Kidney epithelial cell (primary cell): ENCODE measurements around the gene ILK. TPM values are rescaled to one million over a fixed set of nuclear protein-coding genes. Genes with fewer than 3 reads are reported as not detected.

Experiments used
- DNase-seq: peaks from one replicate; pipeline ENCODE4 v3.0.0-alpha.2; 2010; ENCODE audit warnings: low read depth
- H3K27me3 ChIP-seq: 2 replicates; pipeline ENCODE4 v1.6.0; 2011; ENCODE audit warnings: low read length; ENCODE audit not compliant: control insufficient read depth, insufficient read depth
- H3K36me3 ChIP-seq: 2 replicates; pipeline ENCODE4 v1.5.1; 2011; ENCODE audit warnings: low read length; ENCODE audit not compliant: control insufficient read depth, insufficient read depth
- H3K4me3 ChIP-seq: 2 replicates; pipeline ENCODE4 v1.5.1; 2011; ENCODE audit warnings: low read depth, mild to moderate bottlenecking, control low read depth, low read length
- total RNA-seq: library from RNA; depleted of rRNA; stranded (reverse); fragments of >200 nt; gene quantifications from 2 replicates; pipeline ENCODE4 v1.2.3, GENCODE V29; 2015
- TF ChIP-seq, protein P1 (sequence below): IDR thresholded peaks from 2 replicates; pipeline ENCODE4 v1.5.1; 2011; ENCODE audit warnings: mild to moderate bottlenecking, moderate library complexity, low read length, control low read depth, inconsistent platforms; ENCODE audit not compliant: insufficient read depth, poor library complexity, severe bottlenecking

Gene ILK
- total RNA-seq, 1 donor from 2014 or later = 154 TPM

DNA sequence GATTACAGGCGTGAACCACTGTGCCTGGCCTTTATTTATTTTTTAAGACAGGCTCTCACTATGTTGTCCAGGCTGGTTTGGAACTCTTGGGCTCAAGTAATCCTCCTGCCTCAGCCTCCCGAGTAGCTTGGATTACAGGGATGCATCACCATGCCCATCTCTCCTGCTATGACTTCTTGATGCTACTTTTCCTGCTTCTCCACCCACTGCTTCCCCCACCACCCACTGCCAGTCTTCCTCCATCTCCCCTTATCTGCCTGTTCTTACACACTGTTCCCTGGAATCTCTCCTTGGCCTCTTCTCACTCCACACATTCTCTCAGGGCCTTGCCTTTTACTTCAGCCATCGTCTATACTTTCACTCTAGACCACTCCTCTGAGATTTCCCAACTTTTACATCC lies 32.9 kb downstream of the ILK start:
- no peak for DNase-seq
- TF ChIP-seq, protein P1, sequence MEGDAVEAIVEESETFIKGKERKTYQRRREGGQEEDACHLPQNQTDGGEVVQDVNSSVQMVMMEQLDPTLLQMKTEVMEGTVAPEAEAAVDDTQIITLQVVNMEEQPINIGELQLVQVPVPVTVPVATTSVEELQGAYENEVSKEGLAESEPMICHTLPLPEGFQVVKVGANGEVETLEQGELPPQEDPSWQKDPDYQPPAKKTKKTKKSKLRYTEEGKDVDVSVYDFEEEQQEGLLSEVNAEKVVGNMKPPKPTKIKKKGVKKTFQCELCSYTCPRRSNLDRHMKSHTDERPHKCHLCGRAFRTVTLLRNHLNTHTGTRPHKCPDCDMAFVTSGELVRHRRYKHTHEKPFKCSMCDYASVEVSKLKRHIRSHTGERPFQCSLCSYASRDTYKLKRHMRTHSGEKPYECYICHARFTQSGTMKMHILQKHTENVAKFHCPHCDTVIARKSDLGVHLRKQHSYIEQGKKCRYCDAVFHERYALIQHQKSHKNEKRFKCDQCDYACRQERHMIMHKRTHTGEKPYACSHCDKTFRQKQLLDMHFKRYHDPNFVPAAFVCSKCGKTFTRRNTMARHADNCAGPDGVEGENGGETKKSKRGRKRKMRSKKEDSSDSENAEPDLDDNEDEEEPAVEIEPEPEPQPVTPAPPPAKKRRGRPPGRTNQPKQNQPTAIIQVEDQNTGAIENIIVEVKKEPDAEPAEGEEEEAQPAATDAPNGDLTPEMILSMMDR = no peak
- no peaks in the 10 kb centered on the region for H3K27me3 ChIP-seq
- no peak overlapping the region for H3K4me3 ChIP-seq
- no peaks in the 10 kb centered on the region for H3K36me3 ChIP-seq

DNA sequence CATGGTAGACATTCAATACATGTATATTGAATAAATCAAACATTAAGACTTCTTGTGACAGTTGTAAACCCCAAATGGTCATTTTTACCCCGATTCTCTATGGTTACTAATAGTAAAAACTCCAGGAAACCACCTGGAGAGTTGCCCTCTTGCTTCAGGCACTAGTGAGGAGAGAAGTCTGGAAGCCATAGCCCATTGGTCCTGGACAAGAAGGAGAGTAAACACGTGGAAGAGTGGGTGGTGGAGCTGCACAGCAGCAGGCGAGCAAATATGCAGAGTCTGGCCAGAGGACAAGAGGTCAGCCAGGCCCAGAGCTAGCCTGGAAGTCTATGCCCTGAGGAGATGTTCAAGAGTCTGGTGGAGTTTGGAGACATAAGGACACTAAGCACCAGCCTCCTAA lies 34.3 kb downstream of the ILK start:
- TF ChIP-seq, protein P1 = no peak
- no peaks in the 10 kb centered on the region for H3K27me3 ChIP-seq

DNA sequence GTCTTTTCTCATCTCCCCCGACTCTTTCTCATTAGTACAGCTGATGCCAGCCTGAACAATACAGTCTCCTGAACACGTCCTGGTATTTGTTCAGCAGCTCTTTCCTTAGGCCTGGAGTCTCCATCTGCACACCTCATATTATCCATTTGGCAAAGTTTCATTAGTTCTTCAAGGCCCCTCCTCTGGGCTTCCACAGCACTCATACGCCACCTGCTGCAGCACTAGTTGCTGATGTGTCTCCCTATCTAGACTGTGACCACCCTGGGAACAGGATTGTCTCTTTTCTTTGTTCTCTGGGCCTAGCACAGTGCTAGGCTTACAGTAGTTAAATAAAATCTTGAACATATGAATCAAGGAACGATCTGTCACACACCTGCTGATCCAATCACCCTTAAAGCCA lies 34.9 kb downstream of the ILK start:
- Histone ChIP-seq H3K4me3 (no peak overlapping the region), H3K27me3 (no peaks in the 10 kb centered on the region), H3K36me3 (no peaks in the 10 kb centered on the region)
- no peak for DNase-seq
- TF ChIP-seq, protein P1 = no peak

More for the DNA sequence above, 34.3 kb downstream of the ILK start:
- DNase-seq = no peak
- no peak overlapping the region for H3K4me3 ChIP-seq
- H3K36me3 ChIP-seq = no peaks in the 10 kb centered on the region

DNA sequence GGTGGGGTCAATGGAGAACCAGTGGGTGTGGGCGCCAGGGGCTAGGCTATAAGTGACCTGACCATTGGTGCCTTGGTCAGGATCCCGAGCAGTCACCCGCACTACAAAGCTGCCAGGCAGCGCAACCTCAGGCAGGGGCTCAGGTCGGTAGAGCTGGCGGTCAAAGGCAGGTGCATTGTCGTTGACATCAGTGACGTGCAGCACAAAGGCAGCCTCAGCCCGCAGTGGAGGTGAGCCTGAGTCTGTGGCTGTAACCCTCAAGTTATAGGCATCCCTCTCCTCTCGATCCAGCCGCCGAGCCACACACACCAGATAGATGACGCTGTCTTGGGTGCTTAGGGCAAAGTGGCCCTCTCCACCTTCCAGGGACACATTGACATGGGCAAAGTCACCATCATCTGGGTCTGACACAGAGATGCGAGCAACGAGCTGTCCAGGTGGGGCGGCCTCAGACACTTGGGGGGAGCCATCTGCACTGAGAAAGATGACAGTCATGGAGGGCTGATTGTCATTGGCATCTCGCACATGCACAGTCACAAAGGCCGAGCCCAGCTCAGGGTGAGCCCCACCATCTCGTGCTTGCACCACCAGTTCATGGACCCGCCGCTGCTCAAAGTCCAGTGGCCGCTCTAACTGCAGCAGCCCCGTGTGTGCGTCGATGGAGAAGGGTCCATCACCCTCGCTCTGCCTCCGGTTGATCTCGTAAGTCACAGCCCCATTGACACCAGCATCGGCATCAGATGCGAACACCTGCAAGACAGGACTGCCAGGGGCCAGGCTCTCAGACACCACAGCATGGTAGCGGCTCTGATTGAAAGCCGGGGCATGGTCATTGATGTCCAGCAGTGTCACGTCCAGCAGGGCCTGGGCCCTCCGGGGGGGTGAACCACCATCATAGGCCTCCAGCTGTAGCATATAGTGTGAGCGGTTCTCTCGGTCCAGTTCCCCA lies 36.7 kb downstream of the ILK start:
- Histone ChIP-seq H3K36me3 (no peaks in the 10 kb centered on the region), H3K4me3 (no peak overlapping the region), H3K27me3 (peaks cover 3% of the 10 kb centered on the region)
- TF ChIP-seq, protein P1 = no peak
- no peak for DNase-seq

DNA sequence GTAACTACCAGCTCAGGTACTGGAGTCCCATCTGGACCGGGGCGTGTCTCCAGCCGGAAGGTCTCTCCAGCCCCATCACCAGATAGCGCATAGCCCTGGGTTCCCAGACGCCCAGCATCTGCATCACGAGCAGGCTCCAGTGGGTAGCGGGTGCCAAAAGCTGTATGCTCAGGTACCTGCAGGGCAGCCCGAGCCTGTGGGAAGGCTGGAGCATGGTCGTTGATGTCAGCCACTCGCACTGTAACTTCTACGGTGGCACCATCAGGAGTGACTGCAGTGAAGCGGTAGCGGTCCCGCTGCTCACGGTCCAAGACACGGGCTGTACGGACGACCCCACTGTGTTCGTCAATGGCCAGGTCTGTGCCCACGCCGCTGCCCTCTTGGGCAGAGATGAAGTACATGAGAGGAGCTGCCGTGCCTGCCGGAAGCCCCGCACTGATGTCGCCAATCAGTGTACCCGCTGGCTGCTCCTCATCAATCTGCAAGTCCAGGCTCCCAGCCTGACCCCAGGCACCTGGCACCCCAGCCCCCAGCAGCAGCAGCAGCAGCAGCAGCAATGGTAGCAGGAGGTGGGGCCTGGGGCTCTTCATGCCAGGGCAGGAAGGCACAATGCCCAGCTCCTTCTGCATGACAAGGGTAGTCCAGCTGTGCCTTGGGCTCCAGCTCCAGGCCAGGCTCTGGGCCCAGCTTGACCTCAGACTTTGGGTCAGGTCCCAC lies 37.6 kb downstream of the ILK start:
- Histone ChIP-seq H3K4me3 (no peak overlapping the region), H3K27me3 (peaks cover 3% of the 10 kb centered on the region), H3K36me3 (no peaks in the 10 kb centered on the region)
- no peak for DNase-seq
- TF ChIP-seq, protein P1 = no peak
